Measurements from ENCODE around the gene MATK. TPM values are rescaled to one million over a fixed set of nuclear protein-coding genes. Genes with fewer than 3 reads are reported as not detected.

The MATK gene
- total RNA-seq, 1 donor from 2014 or later = not detected

- Mint-ChIP-seq H3K4me3 (ENCODE audit: unreplicated experiment) (no peak overlapping the region), H3K4me1 (ENCODE audit: low read depth, unreplicated experiment) (no peaks in the 10 kb centered on the region), H3K9me3 (ENCODE audit: unreplicated experiment) (peaks cover 10% of the 10 kb centered on the region), H3K27ac (ENCODE audit: unreplicated experiment) (no peak overlapping the region), H3K36me3 (ENCODE audit: low read depth, unreplicated experiment) (peaks cover 2% of the 10 kb centered on the region), H3K27me3 (ENCODE audit: low read depth, unreplicated experiment) (peaks cover 35% of the 10 kb centered on the region)
- Histone ChIP-seq H3K27me3 (ENCODE audit: insufficient read depth, low read length) (peaks cover 5% of the 10 kb centered on the region), H3K27ac (ENCODE audit: low read depth, low read length) (no peak overlapping the region), H4K20me1 (ENCODE audit: insufficient read depth, low read length) (no peaks in the 10 kb centered on the region), H3K4me2 (ENCODE audit: low read length) (no peak overlapping the region), H3K9ac (ENCODE audit: low read length) (no peak overlapping the region), H3K4me3 (ENCODE audit: insufficient read depth, low read depth, low read length) (no peak overlapping the region), H3K36me3 (ENCODE audit: insufficient read depth, low read length) (no peaks in the 10 kb centered on the region), H3K4me1 (ENCODE audit: insufficient read depth, low read length) (no peaks in the 10 kb centered on the region), H2AFZ (ENCODE audit: low read depth, low read length) (no peak overlapping the region), H3K79me2 (ENCODE audit: insufficient read depth, low read length) (no peaks in the 10 kb centered on the region), H3K9me3 (ENCODE audit: insufficient read depth, low read depth, low read length) (peaks cover 10% of the 10 kb centered on the region)
- TF ChIP-seq, protein P1, sequence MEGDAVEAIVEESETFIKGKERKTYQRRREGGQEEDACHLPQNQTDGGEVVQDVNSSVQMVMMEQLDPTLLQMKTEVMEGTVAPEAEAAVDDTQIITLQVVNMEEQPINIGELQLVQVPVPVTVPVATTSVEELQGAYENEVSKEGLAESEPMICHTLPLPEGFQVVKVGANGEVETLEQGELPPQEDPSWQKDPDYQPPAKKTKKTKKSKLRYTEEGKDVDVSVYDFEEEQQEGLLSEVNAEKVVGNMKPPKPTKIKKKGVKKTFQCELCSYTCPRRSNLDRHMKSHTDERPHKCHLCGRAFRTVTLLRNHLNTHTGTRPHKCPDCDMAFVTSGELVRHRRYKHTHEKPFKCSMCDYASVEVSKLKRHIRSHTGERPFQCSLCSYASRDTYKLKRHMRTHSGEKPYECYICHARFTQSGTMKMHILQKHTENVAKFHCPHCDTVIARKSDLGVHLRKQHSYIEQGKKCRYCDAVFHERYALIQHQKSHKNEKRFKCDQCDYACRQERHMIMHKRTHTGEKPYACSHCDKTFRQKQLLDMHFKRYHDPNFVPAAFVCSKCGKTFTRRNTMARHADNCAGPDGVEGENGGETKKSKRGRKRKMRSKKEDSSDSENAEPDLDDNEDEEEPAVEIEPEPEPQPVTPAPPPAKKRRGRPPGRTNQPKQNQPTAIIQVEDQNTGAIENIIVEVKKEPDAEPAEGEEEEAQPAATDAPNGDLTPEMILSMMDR (IDR thresholded peaks at IDR 0.05; ENCODE audit: insufficient read depth, low read depth, low read length) = no peak
- no peak for TF ChIP-seq EZH2 (IDR thresholded peaks at IDR 0.05; ENCODE audit: insufficient read depth, low read length)
- DNase-seq (ENCODE audit: low read depth) (no peak), FAIRE-seq (no peak)
Measured at GRCh38 chr19:3834349-3835054, 48.3 kb upstream of the MATK start.

GRCh38 chr19:3833578-3834348 is 47.6 kb upstream of the MATK start:
- Mint-ChIP-seq H3K9me3 (ENCODE audit: unreplicated experiment) (peaks cover 10% of the 10 kb centered on the region), H3K4me1 (ENCODE audit: low read depth, unreplicated experiment) (no peaks in the 10 kb centered on the region), H3K27me3 (ENCODE audit: low read depth, unreplicated experiment) (peaks cover 34% of the 10 kb centered on the region), H3K27ac (ENCODE audit: unreplicated experiment) (no peak overlapping the region), H3K4me3 (ENCODE audit: unreplicated experiment) (no peak overlapping the region), H3K36me3 (ENCODE audit: low read depth, unreplicated experiment) (peaks cover 2% of the 10 kb centered on the region)
- no peak for DNase-seq (ENCODE audit: low read depth)
- no peak for TF ChIP-seq EZH2 (IDR thresholded peaks at IDR 0.05; ENCODE audit: insufficient read depth, low read length)
- TF ChIP-seq, protein P1 (IDR thresholded peaks at IDR 0.05; ENCODE audit: insufficient read depth, low read depth, low read length) = no peak
- Histone ChIP-seq H3K4me3 (ENCODE audit: insufficient read depth, low read depth, low read length) (no peak overlapping the region), H3K4me2 (ENCODE audit: low read length) (no peak overlapping the region), H3K79me2 (ENCODE audit: insufficient read depth, low read length) (no peaks in the 10 kb centered on the region), H3K36me3 (ENCODE audit: insufficient read depth, low read length) (no peaks in the 10 kb centered on the region), H3K4me1 (ENCODE audit: insufficient read depth, low read length) (no peaks in the 10 kb centered on the region), H3K9me3 (ENCODE audit: insufficient read depth, low read depth, low read length) (peaks cover 10% of the 10 kb centered on the region), H2AFZ (ENCODE audit: low read depth, low read length) (no peak overlapping the region), H3K9ac (ENCODE audit: low read length) (no peak overlapping the region), H4K20me1 (ENCODE audit: insufficient read depth, low read length) (no peaks in the 10 kb centered on the region), H3K27me3 (ENCODE audit: insufficient read depth, low read length) (peaks cover 4% of the 10 kb centered on the region), H3K27ac (ENCODE audit: low read depth, low read length) (no peak overlapping the region)
- no peak for FAIRE-seq
